LHCN-M2 (cell line): ENCODE results near the gene TMEM41B. TPM values are rescaled to one million over a fixed set of nuclear protein-coding genes. Genes with fewer than 3 reads are reported as not detected.
"Not testable (repeated sequence)": the region's sequence is repeated elsewhere in the genome, so short reads cannot be mapped to it uniquely, and the experiment has no call there.

Experiments
- DNase-seq: peaks from one replicate; pipeline ENCODE4 v3.0.0-alpha.2; 2012; ENCODE audit warnings: low read depth
- polyA plus RNA-seq: library from polyadenylated mRNA; unstranded; fragments of >200 nt; gene quantifications from one replicate; pipeline ENCODE4 v1.2.1, GENCODE V29; 2012; ENCODE audit warnings: missing spikeins
- total RNA-seq: library from RNA; depleted of rRNA; stranded (reverse); fragments of >200 nt; gene quantifications from 2 replicates; pipeline ENCODE4 v1.2.3, GENCODE V29; 2014; rRNA removed

The TMEM41B gene, protein sequence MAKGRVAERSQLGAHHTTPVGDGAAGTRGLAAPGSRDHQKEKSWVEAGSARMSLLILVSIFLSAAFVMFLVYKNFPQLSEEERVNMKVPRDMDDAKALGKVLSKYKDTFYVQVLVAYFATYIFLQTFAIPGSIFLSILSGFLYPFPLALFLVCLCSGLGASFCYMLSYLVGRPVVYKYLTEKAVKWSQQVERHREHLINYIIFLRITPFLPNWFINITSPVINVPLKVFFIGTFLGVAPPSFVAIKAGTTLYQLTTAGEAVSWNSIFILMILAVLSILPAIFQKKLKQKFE
- total RNA-seq = 39.1 and 43.5 TPM in 2 replicates
- 12.8 TPM for polyA plus RNA-seq

- peak; percentile 99 for DNase-seq
Observed at GRCh38 chr11:9314291-9315077, at the start of gene TMEM41B. TSS of gene TMEM41B (minus strand) at chr11:9314593. CDS start at chr11:9314441, 152 bp downstream.

GRCh38 chr11:9362393-9362863, 48.0 kb upstream of the TMEM41B start:
- no peak for DNase-seq

DNA sequence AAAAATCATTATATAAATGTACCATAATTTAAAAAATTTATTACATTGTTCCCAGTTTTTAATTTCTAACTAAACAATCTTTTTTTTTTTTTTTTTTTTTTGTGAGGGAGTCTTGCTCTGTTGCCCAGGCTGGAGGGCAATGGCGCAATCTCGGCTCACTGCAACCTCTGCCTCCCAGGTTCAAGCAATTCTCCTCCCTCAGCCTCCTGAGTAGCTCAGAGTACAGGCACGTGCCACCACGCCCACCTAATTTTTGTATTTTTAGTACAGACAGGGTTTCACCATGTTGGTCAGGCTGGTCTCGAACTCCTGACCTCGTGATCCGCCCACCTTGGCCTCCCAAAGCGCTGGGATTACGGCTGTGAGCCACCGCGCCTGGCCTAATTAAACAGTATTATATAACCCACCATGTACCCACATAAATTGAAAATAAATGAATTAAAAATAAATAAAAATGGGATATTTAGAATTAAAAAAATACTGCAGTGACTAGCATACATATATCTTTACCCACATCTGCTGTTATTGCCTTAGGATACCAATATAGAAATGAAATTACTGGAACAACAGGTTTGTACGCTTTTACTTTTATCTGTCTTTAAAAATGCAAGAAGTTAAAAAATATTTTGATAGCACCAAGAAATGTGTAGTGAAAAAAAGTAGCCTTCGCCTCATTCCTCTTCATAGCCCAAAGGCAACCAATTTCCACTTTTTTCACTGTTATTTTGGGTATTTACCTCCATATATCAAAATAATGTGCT, 46.6 kb upstream of the TMEM41B start:
- not testable (repeated sequence) for DNase-seq

GRCh38 chr11:9357041-9357440, 42.6 kb upstream of the TMEM41B start:
- no peak for DNase-seq

DNA sequence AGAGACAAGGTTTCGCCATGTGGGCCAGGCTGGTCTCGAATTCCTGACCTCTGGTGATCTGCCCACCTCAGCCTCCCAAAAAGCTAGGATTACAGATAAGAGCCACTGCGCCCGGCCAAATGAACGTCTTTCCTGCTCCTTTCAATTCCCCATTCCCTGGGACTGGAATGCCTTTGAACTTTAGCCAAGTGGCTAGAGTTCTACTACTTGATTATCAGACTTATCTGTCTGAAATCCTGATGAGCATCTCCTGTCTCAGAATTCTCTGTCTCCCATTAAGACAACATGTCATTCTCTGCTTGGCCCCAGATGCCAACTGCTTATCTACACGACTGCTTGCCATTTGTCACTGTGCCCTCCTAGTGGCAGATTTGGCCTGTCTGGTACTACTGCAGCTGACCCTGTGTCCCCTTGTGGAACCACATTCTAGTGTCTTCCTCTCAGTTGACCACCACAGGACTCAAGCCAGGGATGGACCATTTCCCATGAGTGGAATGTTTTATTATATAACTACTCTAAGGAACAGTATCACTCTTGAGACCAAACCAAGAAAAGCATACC, 37.0 kb upstream of the TMEM41B start:
- DNase-seq = no peak

DNA sequence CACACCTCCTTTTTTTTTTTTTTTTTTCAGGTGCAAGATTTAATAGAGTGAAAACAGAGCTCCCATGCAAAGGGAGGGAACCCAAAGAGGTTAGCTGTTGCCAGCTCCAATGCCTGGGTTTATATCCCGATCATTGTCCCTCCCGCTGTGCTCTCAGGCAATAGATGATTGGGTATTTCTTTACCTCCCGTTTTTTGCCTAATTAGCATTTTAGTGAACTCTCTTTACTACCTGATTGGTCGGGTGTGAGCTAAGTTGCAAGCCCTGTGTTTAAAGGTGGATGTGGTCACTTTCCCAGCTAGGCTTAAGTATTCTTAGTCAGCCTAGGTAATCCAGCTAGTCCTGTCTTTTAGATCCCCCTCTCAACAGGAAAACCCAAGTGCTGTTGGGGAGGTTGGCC, 33.4 kb upstream of the TMEM41B start:
- not testable (repeated sequence) for DNase-seq

DNA sequence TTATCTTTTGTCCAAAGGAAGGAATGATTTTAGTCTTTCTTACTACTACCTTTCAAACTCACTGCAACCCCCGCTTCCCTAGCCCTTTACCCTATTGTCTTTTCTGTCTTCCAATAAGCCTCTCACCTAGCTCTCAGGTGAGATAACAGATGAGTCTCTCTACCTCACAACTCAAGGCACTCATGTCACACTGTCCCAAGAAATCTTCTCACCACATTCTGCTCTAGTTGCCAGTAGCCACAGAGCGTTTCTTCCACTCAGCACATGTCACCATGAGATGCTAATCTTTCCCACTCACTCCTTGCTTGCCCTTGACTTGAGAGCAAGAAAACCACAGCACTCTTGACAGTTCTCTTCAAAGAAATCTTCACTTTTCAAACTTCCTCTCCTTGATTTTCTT, 32.7 kb upstream of the TMEM41B start:
- DNase-seq = no peak

GRCh38 chr11:9344061-9344680, 29.8 kb upstream of the TMEM41B start:
- no peak for DNase-seq

- no peak for DNase-seq
Observed at GRCh38 chr11:9341638-9342178, 27.3 kb upstream of the TMEM41B start.

DNA sequence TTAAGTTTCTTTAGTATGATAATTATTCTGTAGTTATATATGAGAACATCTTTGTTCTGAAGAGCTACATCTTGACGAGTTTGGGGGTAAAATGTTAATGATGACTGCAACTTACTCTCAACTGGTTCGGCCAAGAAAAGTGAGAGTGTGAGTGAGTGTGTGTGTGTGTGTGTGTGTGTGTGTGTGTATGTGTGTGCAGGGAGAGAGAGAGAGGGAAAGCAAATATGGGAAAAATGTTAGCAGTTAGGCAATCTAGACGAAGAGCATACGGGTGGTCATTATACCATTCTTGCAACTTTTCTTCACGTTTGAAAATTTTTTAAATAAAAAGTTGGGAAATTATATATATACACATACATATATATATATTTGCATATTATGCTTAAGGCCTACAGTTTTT, 18.3 kb upstream of the TMEM41B start:
- no peak for DNase-seq

DNA sequence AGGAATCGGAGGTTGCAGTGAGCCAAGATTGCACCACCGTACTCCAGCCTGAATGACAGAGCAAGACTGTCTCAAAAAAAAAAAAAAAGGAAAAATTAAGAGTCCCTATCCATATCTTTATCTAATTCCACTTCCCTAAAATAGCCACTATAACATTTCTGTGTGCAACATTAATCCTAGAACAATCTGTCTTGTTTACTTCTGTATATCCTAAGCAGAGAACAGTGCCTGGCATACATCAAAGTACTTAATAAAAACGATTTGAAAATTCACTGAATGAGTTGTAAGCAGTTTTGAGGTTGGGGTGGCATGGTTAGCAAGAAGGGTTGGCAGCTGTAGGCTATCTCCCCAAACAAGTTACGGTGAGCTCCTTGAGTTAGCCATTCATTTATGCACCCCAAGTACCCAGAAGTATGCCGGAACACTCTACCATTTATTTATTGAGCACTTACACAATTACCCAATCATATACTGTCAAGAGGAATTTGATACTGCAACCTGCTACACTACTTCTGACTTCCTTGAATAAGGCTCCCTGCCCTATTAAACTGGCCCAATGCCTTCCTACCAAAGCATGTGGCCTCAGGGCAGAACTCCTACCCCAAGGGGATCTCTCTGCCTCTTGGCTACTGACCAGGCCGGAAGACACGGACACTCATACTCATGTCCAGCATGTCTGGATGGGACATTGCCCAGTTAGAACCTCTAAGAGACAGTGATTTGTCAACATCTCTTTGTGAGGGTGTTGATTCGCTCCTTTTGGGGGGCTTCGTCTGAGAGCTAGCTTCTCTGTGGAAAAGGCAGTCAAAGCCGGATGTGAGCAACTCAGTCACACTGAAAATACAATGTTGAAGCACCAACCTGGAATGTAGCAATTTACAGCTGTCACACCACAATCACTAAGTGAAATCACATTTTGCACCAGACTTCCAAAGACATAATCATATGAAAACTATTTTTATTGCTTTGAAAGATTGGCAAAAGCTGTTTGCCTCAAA, 16.3 kb upstream of the TMEM41B start:
- peak; percentile 93 for DNase-seq

- DNase-seq = no peak
Observed at GRCh38 chr11:9320047-9320446, 5.7 kb upstream of the TMEM41B start.

- not testable (repeated sequence) for DNase-seq
Observed at GRCh38 chr11:9319377-9320001, 5.1 kb upstream of the TMEM41B start.

DNA sequence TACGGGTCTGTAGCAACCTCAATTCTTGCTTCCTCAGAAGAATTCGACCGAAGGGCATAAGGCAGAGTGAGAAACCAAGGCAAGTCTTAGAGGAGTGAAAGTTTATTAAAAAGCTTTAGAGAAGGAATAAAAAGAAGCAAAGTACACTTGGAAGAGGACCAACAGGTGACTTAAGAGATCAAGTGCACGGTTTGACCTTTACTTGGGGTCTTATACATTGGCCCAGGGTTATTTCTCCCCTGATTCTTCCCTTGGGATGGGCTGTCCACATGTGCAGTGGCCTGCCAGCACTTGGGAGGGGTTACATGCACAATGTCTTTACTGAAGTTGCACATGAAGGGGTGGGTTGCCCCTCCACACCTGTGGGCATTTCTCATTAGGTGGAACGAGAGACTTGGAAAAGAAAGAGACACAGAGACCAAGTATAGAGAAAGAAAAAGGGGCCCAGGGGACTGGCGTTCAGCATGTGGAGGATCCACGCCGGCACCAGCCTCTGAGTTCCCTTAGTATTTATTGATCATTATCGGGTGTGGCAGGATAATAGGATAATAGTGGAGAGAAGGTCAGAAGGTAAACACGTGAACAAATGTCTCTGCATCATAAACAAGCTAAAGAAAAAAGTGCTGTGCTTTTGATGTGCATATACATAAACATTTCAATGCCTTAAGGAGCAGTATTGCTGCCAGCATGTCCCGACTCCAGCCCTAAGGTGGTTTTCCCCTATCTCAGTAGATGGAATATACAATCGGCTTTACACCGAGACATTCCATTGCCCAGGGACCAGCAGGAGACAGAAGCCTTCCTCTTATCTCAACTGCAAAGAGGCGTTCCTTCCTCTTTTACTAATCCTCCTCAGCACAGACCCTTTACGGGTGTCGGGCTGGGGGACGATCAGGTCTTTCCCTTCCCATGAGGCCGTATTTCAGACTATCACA, 4.3 kb upstream of the TMEM41B start:
- not testable (repeated sequence) for DNase-seq

- no peak for DNase-seq
Observed at GRCh38 chr11:9316334-9316733, 1.9 kb upstream of the TMEM41B start.

DNA sequence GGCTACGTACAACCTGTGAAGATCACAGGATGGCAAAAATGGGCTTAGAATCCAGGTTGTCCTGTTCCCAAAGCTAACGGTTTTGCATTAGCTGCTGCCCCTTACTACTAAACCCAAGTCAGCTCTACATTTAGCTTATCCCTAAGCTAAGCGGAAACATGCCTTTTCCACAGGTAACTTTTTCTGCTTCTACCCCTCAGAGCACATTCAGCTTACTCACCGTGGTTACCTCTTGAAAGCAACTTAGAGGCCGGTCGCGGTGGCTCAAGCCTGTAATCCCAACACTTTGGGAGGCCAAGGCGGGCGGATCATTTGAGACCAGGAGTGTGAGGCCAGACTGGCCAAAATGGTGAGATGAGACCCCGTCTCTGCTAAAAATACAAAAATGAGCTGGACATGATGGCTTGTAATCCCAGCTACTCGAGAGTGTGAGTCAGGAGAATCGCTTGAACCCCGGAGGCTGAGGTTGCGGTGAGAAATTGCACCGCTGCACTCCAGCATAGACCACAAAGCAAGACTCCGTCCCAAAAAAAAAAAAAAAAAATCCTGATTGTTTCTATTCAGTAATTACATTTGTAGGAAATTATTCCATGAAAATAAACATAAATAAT, 790 bp upstream of the TMEM41B start:
- DNase-seq = peak; percentile 7

- peak; percentile 9 for DNase-seq
Observed at GRCh38 chr11:9313648-9314290, 624 bp downstream of the TMEM41B start.
